Keratinocyte (primary cell): Measurements from ENCODE around the gene ASF1A. TPM values are rescaled to one million over a fixed set of nuclear protein-coding genes. Genes with fewer than 3 reads are reported as not detected.

ENCODE experiments used
- DNase-seq: peaks from one replicate; pipeline ENCODE4 v3.0.0-alpha.2; 2011; ENCODE audit warnings: low read depth, missing footprints, low spot score
- FAIRE-seq: peaks from 2 replicates; lab custom pipeline; 2011; peaks lifted over from hg19 to GRCh38; lab: Jason Lieb, UNC
- H2AFZ ChIP-seq: 2 replicates; pipeline ENCODE4 v1.6.0; 2012; ENCODE audit warnings: low read length, control low read depth, inconsistent platforms; ENCODE audit not compliant: control insufficient read depth
- H3K27ac ChIP-seq: 2 replicates; pipeline ENCODE4 v1.5.1; 2011; ENCODE audit warnings: low read length; ENCODE audit not compliant: control insufficient read depth, insufficient read depth
- H3K27me3 ChIP-seq: 3 replicates; pipeline ENCODE4 v1.6.0; 2011; ENCODE audit warnings: low read length; ENCODE audit not compliant: control insufficient read depth, insufficient read depth; ENCODE audit errors: extremely low read depth
- H3K36me3 ChIP-seq, 2 experiments: 2 replicates in 1 of 2; 3 replicates in 1 of 2; pipeline ENCODE4 v1.5.1; 2011; ENCODE audit warnings: low read length in 2 of 2, mild to moderate bottlenecking in 1 of 2; ENCODE audit not compliant: control insufficient read depth in 2 of 2, insufficient read depth in 2 of 2; ENCODE audit errors: extremely low read depth in 1 of 2
- H3K4me1 ChIP-seq: 3 replicates; pipeline ENCODE4 v1.5.1; 2011; ENCODE audit warnings: low read length; ENCODE audit not compliant: control insufficient read depth, insufficient read depth; ENCODE audit errors: extremely low read depth
- H3K4me2 ChIP-seq: 3 replicates; pipeline ENCODE4 v1.6.0; 2011; ENCODE audit warnings: low read depth, low read length; ENCODE audit not compliant: control insufficient read depth, insufficient read depth; ENCODE audit errors: extremely low read depth
- H3K4me3 ChIP-seq, 3 experiments: fragments of 200-600 bp in 1 of 3; sonication (generic) in 1 of 3; 2 replicates in 2 of 3; 3 replicates in 1 of 3; pipeline ENCODE4 v1.5.1; 2011 to 2016; ENCODE audit warnings: low read length in 3 of 3, mild to moderate bottlenecking in 3 of 3, control low read depth in 2 of 3, inconsistent platforms in 1 of 3, low read depth in 1 of 3, mixed read lengths in 1 of 3, mixed run types in 1 of 3, moderate library complexity in 1 of 3; ENCODE audit not compliant: control insufficient read depth in 2 of 3, insufficient read depth in 2 of 3; ENCODE audit errors: extremely low read depth in 1 of 3
- H3K79me2 ChIP-seq: 2 replicates; pipeline ENCODE4 v1.6.0; 2012; ENCODE audit warnings: low read length; ENCODE audit not compliant: control insufficient read depth, insufficient read depth
- H3K9ac ChIP-seq: 3 replicates; pipeline ENCODE4 v1.6.0; 2011; ENCODE audit warnings: low read length; ENCODE audit not compliant: control insufficient read depth, insufficient read depth; ENCODE audit errors: extremely low read depth
- H3K9me1 ChIP-seq: 3 replicates; pipeline ENCODE4 v1.6.0; 2011; ENCODE audit warnings: low read length; ENCODE audit not compliant: control insufficient read depth, insufficient read depth; ENCODE audit errors: extremely low read depth
- H3K9me3 ChIP-seq: 2 replicates; pipeline ENCODE4 v1.5.1; 2012; ENCODE audit warnings: low read depth, low read length; ENCODE audit not compliant: control insufficient read depth
- H4K20me1 ChIP-seq: 3 replicates; pipeline ENCODE4 v1.6.0; 2011; ENCODE audit warnings: low read length; ENCODE audit not compliant: control insufficient read depth, insufficient read depth; ENCODE audit errors: extremely low read depth
- CTCF ChIP-seq, 3 experiments: IDR thresholded peaks in 1 of 3; conservative IDR thresholded peaks in 1 of 3; optimal IDR thresholded peaks in 1 of 3; 2 replicates in 2 of 3; 3 replicates in 1 of 3; pipeline versions ENCODE3 to v1.5.1; 2011; ENCODE audit warnings: low read length in 3 of 3, mild to moderate bottlenecking in 3 of 3, moderate library complexity in 2 of 3, control low read depth in 1 of 3, inconsistent platforms in 1 of 3; ENCODE audit not compliant: insufficient read depth in 2 of 3; ENCODE audit errors: extremely low read depth in 1 of 3
- EZH2 ChIP-seq: IDR thresholded peaks from one replicate; pipeline ENCODE4 v1.6.1; 2012; ENCODE audit warnings: inconsistent platforms, mild to moderate bottlenecking, low read length, moderate library complexity
- dilution Hi-C: fragments of 300-500 bp; cut with MboI; formaldehyde crosslinking; loops from one replicate; pipeline ENCODE4 v1.7.0; 2020; ENCODE audit warnings: low sequenced_read_pairs; ENCODE audit not compliant: extremely low pct_ligation_motif_present
- polyA plus RNA-seq, 5 experiments: library from polyadenylated mRNA; depleted of rRNA in 3 of 5; stranded (reverse) in 3 of 5; stranded (forward) in 1 of 5; unstranded in 1 of 5; fragments of >200 nt; gene quantifications; 1 replicate in 1 of 5; 2 replicates in 3 of 5; 3 replicates in 1 of 5; pipeline versions ENCODE4 v1.2.1 to v1.2.3, GENCODE V29; 2011 to 2012; ENCODE audit warnings: missing spikeins in 2 of 5, low read depth in 1 of 5, low replicate concordance in 1 of 5

The ASF1A gene
- polyA plus RNA-seq, 1 donor (not counting 4 experiments of a cell fraction or from before 2014, with no cell fraction given), result 19.9 TPM

GRCh38 chr6:118940770-118941169 lies 46.8 kb downstream of the ASF1A start:
- no peaks in the 10 kb centered on the region for H3K79me2 ChIP-seq
- no peaks in the 10 kb centered on the region for H3K9me3 ChIP-seq
- H2AFZ ChIP-seq, result no peak overlapping the region
- no peak overlapping the region for H3K4me3 ChIP-seq
- dilution Hi-C loops, result no loop called here
- no peaks in the 10 kb centered on the region for H3K36me3 ChIP-seq
- H3K9ac ChIP-seq, result no peak overlapping the region
- TF ChIP-seq CTCF (optimal IDR thresholded peaks at IDR 0.05 in 1 of 3, IDR thresholded peaks at IDR 0.05 in 1 of 3, conservative IDR thresholded peaks at IDR 0.05 in 1 of 3; ENCODE audit: extremely low read depth in 1 of 3, insufficient read depth in 2 of 3, low read length in 3 of 3) (no peak), EZH2 (no peak)
- FAIRE-seq (no peak), DNase-seq (no peak)
- H3K4me1 ChIP-seq, result no peaks in the 10 kb centered on the region
- no peaks in the 10 kb centered on the region for H3K27me3 ChIP-seq
- H4K20me1 ChIP-seq, result no peaks in the 10 kb centered on the region
- no peak overlapping the region for H3K4me2 ChIP-seq
- H3K9me1 ChIP-seq, result no peaks in the 10 kb centered on the region
- H3K27ac ChIP-seq, result no peak overlapping the region

DNA sequence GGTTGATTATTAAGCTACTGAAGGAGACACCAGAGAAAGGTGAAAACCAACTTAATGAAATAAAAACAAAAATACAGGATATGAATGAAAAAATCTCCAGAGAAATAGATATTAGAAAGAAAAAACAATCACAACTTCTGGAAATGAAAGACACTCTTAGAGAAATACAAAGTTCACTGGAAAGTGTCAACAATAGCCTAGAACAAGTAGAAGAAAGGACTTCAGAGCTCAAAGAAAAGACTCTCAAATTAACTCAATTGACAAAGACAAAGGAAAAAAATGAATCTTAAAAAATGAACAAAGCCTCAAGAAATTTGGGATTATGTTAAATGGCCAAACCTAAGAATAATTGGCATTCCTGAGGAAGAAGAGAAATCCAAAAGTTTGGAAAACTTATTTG lies 51.3 kb downstream of the ASF1A start:
- DNase-seq, result no peak
- no peaks in the 10 kb centered on the region for H3K79me2 ChIP-seq
- no peak overlapping the region for H2AFZ ChIP-seq
- no peaks in the 10 kb centered on the region for H3K9me1 ChIP-seq
- H3K9ac ChIP-seq, result no peak overlapping the region
- TF ChIP-seq EZH2, result no peak
- no peaks in the 10 kb centered on the region for H3K9me3 ChIP-seq
- H3K36me3 ChIP-seq, result no peaks in the 10 kb centered on the region
- H4K20me1 ChIP-seq, result no peaks in the 10 kb centered on the region
- no peak for FAIRE-seq
- no peaks in the 10 kb centered on the region for H3K4me1 ChIP-seq
- H3K27ac ChIP-seq, result no peak overlapping the region
- no peak overlapping the region for H3K4me2 ChIP-seq
- H3K4me3 ChIP-seq, result no peak overlapping the region
- dilution Hi-C loops, result no loop called here
- H3K27me3 ChIP-seq, result no peaks in the 10 kb centered on the region

GRCh38 chr6:118952683-118953082 lies 58.7 kb downstream of the ASF1A start:
- Histone ChIP-seq H3K36me3 (no peaks in the 10 kb centered on the region), H4K20me1 (no peaks in the 10 kb centered on the region), H3K4me3 (no peak overlapping the region), H2AFZ (no peak overlapping the region), H3K4me1 (no peaks in the 10 kb centered on the region), H3K9me1 (no peaks in the 10 kb centered on the region), H3K9ac (no peak overlapping the region), H3K4me2 (no peak overlapping the region), H3K9me3 (no peaks in the 10 kb centered on the region), H3K27ac (no peak overlapping the region), H3K79me2 (no peaks in the 10 kb centered on the region), H3K27me3 (no peaks in the 10 kb centered on the region)
- DNase-seq (no peak), FAIRE-seq (no peak)
- dilution Hi-C loops, result loop anchor here (25.0 kb wide), 1 partner anchor 160 kb away; no protein-coding TSS in a partner anchor
- TF ChIP-seq EZH2 (no peak), CTCF (optimal IDR thresholded peaks at IDR 0.05 in 1 of 3, IDR thresholded peaks at IDR 0.05 in 1 of 3, conservative IDR thresholded peaks at IDR 0.05 in 1 of 3; ENCODE audit: extremely low read depth in 1 of 3, insufficient read depth in 2 of 3, low read length in 3 of 3) (no peak)
